Left renal pelvis (tissue), 4 donors: ENCODE results near the gene FARP1. TPM values are rescaled to one million over a fixed set of nuclear protein-coding genes. Genes with fewer than 3 reads are reported as not detected.

Source experiments
- DNase-seq, 4 donors: peaks; one replicate each; pipeline ENCODE4 v3.0.0-alpha.2; 2013; ENCODE audit warnings: low read depth in 4 of 4, low spot score in 3 of 4
- polyA plus RNA-seq, 4 donors: library from polyadenylated mRNA; unstranded; fragments of 120-200 nt; gene quantifications; one replicate each; pipeline ENCODE4 v1.2.1, GENCODE V29; 2013; ENCODE audit not compliant: insufficient read length in 4 of 4

The FARP1 gene
- polyA plus RNA-seq, 4 donors, result 66.1 to 307 (median 241) TPM

GRCh38 chr13:98129059-98129746 is 13.7 kb upstream of the FARP1 start:
- DNase-seq, result no peak

GRCh38 chr13:98133946-98134345 is 8.9 kb upstream of the FARP1 start:
- DNase-seq, result no peak

GRCh38 chr13:98134901-98135300 is 8.0 kb upstream of the FARP1 start:
- DNase-seq, result no peak

- no peak for DNase-seq
Observed at GRCh38 chr13:98141091-98141490, 1.8 kb upstream of the FARP1 start.

- DNase-seq, result no peak
Observed at GRCh38 chr13:98141509-98142379, 1.1 kb upstream of the FARP1 start.

- DNase-seq, result no peak
Observed at GRCh38 chr13:98143157-98143553, 261 bp downstream of the FARP1 start.

- no peak for DNase-seq
Observed at GRCh38 chr13:98143601-98144026, 720 bp downstream of the FARP1 start.

GRCh38 chr13:98144027-98144741 is 1.3 kb downstream of the FARP1 start:
- no peak for DNase-seq

- no peak for DNase-seq
Observed at GRCh38 chr13:98144801-98145350, 2.0 kb downstream of the FARP1 start.

- DNase-seq, result no peak
Observed at GRCh38 chr13:98147521-98147920, 4.6 kb downstream of the FARP1 start.

- DNase-seq, result no peak
Observed at GRCh38 chr13:98150832-98151479, 8.1 kb downstream of the FARP1 start.

GRCh38 chr13:98155475-98156109 is 12.7 kb downstream of the FARP1 start:
- DNase-seq, result no peak

GRCh38 chr13:98156259-98156658 is 13.4 kb downstream of the FARP1 start:
- DNase-seq, result no peak

- no peak for DNase-seq
Observed at GRCh38 chr13:98157188-98157587, 14.3 kb downstream of the FARP1 start.

- DNase-seq, result no peak
Observed at GRCh38 chr13:98157609-98158008, 14.7 kb downstream of the FARP1 start.

GRCh38 chr13:98158172-98158899 is 15.4 kb downstream of the FARP1 start:
- no peak for DNase-seq

- DNase-seq, result no peak
Observed at GRCh38 chr13:98162935-98163334, 20.0 kb downstream of the FARP1 start.

GRCh38 chr13:98169331-98169730 is 26.4 kb downstream of the FARP1 start:
- no peak for DNase-seq

- DNase-seq, result no peak
Observed at GRCh38 chr13:98171900-98172589, 29.2 kb downstream of the FARP1 start.
